Upper lobe of left lung (tissue), 6 donors: Measurements from ENCODE around the gene PCIF1. TPM values are rescaled to one million over a fixed set of nuclear protein-coding genes. Genes with fewer than 3 reads are reported as not detected.
"Not testable (repeated sequence)": the region's sequence is repeated elsewhere in the genome, so short reads cannot be mapped to it uniquely, and the experiment has no call there.

Experiments
- ATAC-seq, 2 donors: fragments of 200-7000 bp; cut with Tn5 transposase; one replicate each; pipeline ENCODE4 v1.9.1; 2022; ENCODE audit warnings: mild to moderate bottlenecking in 2 of 2, moderate library complexity in 2 of 2; ENCODE audit not compliant: low FRiP score in 2 of 2
- DNase-seq, 2 donors: peaks; one replicate each; pipeline ENCODE4 v3.0.0-alpha.2; 2019 to 2020
- H3K27ac ChIP-seq, 4 donors: fragments of 200-600 bp; sonication (generic); one replicate each; pipeline ENCODE4 v1.5.1; 2016 to 2019
- H3K27me3 ChIP-seq, 4 donors: fragments of 200-600 bp; sonication (generic); one replicate each; pipeline ENCODE4 v1.5.1; 2017 to 2019
- H3K36me3 ChIP-seq, 4 donors: fragments of 200-600 bp; sonication (generic); one replicate each; pipeline ENCODE4 v1.5.1; 2016 to 2019
- H3K4me1 ChIP-seq, 4 donors: fragments of 200-600 bp; sonication (generic); one replicate each; pipeline ENCODE4 v1.5.1; 2018 to 2019
- H3K4me3 ChIP-seq, 4 donors: fragments of 200-600 bp; sonication (generic); one replicate each; pipeline ENCODE4 v1.5.1; 2017 to 2019; ENCODE audit warnings: mild to moderate bottlenecking in 2 of 4, moderate library complexity in 1 of 4
- H3K9me3 ChIP-seq, 4 donors: fragments of 200-600 bp; sonication (generic); one replicate each; pipeline ENCODE4 v1.5.1; 2018 to 2019
- CTCF ChIP-seq, 6 experiments: fragments of 450-650 bp in 4 of 6; fragments of 200-600 bp in 2 of 6; sonication (generic) in 2 of 6; IDR thresholded peaks; one replicate each; pipeline ENCODE4 v1.5.1; 2016 to 2019; ENCODE audit warnings: antibody characterized with exemption in 6 of 6
- EP300 ChIP-seq, 4 donors: sonication (generic); formaldehyde crosslinking; IDR thresholded peaks; one replicate each; pipeline ENCODE4 v1.5.1; 2017; ENCODE audit warnings: antibody characterized with exemption in 4 of 4, control low read depth in 2 of 4
- POLR2A ChIP-seq, 4 donors: fragments of 450-650 bp; IDR thresholded peaks; one replicate each; pipeline ENCODE4 v1.5.1; 2016 to 2017; ENCODE audit warnings: antibody characterized with exemption in 4 of 4, mild to moderate bottlenecking in 2 of 4
- POLR2AphosphoS5 ChIP-seq, 2 donors: sonication (generic); formaldehyde crosslinking; IDR thresholded peaks; one replicate each; pipeline ENCODE4 v1.5.1; 2017; ENCODE audit warnings: antibody characterized with exemption in 2 of 2
- WGBS, 2 donors: methylation state at CpG; one replicate each; pipeline ENCODE4 v1.1.5; 2017 to 2018; 5-methylcytosine and 5-hydroxymethylcytosine counted together
- total RNA-seq, 6 donors: library from RNA; depleted of rRNA in 4 of 6; stranded (reverse); fragments of >200 nt in 4 of 6; gene quantifications; one replicate each; pipeline versions ENCODE4 v1.1.0 to v1.2.1, GENCODE V29; 2016 to 2021
- donor health status: DM: no; HTN: no; CAD: no; lungs with moderate emphysema.
- donor health status: DM: no; HTN: yes; CAD: no; lungs with severe emphysema.

The PCIF1 gene
- total RNA-seq, 6 donors from 2014 or later, result 41.7 to 59.7 (median 47.1) TPM

DNA sequence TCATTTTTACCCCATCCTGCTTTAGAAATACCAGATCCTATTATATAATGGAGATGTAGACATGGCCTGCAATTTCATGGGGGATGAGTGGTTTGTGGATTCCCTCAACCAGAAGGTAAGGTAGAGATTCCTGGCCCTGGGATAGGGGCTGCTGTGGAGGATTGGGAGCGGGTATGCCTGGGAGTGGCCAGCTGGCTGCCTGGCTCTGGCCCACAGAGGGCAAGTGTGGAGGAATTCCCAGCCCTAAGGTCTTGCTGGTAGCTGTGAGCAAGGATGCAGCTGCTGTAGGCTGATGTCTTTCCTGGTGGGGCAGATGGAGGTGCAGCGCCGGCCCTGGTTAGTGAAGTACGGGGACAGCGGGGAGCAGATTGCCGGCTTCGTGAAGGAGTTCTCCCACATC, 36.8 kb upstream of the PCIF1 start:
- 94 to 98% methylated on average over 7 of the region's 7 CpGs for WGBS, 2 donors
- TF ChIP-seq POLR2A (IDR thresholded peaks at IDR 0.05), result no peak
- H3K4me1 ChIP-seq, result peaks cover 6 to 9% (median 6%) of the 10 kb centered on the region in 4 donors
- H3K4me3 ChIP-seq, result no peak overlapping the region
- H3K36me3 ChIP-seq, result peaks cover 22 to 84% (median 62%) of the 10 kb centered on the region in 4 donors
- no peaks in the 10 kb centered on the region for H3K27me3 ChIP-seq
- no peak for ATAC-seq
- H3K27ac ChIP-seq, result no peak overlapping the region
- no peak for DNase-seq
- no peaks in the 10 kb centered on the region for H3K9me3 ChIP-seq

DNA sequence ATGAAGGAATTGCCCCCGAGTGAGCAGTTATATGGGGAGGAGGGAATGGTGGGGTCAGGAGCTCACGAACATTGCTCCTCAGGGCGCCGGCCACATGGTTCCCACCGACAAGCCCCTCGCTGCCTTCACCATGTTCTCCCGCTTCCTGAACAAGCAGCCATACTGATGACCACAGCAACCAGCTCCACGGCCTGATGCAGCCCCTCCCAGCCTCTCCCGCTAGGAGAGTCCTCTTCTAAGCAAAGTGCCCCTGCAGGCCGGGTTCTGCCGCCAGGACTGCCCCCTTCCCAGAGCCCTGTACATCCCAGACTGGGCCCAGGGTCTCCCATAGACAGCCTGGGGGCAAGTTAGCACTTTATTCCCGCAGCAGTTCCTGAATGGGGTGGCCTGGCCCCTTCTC, 36.2 kb upstream of the PCIF1 start:
- H3K4me3 ChIP-seq, result no peak overlapping the region
- H3K4me1 ChIP-seq, result peaks cover 0 to 3% (median under 1%) of the 10 kb centered on the region in 4 donors
- DNase-seq (no peak), ATAC-seq (no peak)
- H3K36me3 ChIP-seq, result peaks cover 22 to 79% (median 59%) of the 10 kb centered on the region in 4 donors
- no peak overlapping the region for H3K27ac ChIP-seq
- 83 to 85% methylated on average over 8 to 12 of the region's 12 CpGs for WGBS, 2 donors
- H3K9me3 ChIP-seq, result no peaks in the 10 kb centered on the region
- no peak for TF ChIP-seq POLR2AphosphoS5 (IDR thresholded peaks at IDR 0.05)
- TF ChIP-seq EP300 (IDR thresholded peaks at IDR 0.05), result no peak
- no peak for TF ChIP-seq POLR2A (IDR thresholded peaks at IDR 0.05)
- TF ChIP-seq CTCF (IDR thresholded peaks at IDR 0.05), result no peak
- no peaks in the 10 kb centered on the region for H3K27me3 ChIP-seq

DNA sequence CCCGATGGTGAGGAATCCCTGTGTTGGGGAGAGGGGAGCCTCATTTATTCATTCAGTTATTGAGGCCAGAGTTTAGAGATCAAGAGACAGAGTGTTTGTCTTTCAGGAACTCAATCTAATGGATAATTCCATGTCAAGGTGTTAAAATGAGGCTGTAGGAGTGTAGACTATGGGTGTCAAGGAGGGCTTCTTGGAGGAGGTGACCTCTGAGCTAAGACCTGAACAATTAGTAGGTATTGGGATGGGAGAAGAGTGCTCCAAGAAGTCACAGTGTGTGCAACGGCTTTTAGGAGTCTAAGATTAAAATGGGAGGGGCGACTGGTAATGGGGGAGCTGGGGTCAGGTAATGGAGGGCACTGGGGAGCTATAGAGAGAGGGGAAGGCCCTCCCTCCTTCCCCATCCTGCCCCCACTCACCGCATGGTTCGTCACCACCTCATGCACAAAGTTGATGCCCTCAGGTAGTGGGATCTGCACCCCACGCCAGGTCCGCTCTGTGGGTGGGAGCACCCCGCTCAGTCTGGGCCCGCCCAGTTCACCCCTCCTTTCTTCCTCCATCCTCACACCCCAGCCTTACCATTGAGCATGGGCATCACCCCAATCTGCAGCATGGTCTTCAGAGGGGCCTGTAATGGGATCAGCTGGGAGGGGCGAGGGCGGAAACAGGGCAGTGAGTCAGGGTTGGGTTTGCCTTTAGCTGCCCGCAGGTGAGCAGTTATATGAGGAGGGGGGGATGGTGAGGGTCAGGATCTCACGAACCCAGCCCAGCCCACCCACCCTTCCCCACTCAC, 35.2 kb upstream of the PCIF1 start:
- WGBS, 2 donors, result 83 to 96% methylated on average over 8 to 13 of the region's 13 CpGs
- no peak for ATAC-seq

GRCh38 chr20:45901332-45901731, 33.2 kb upstream of the PCIF1 start:
- H3K9me3 ChIP-seq, H3K4me1 ChIP-seq, H3K4me3 ChIP-seq, ATAC-seq, H3K27ac ChIP-seq, H3K27me3 ChIP-seq, DNase-seq: not testable (repeated sequence)
- H3K36me3 ChIP-seq, result peaks cover 11 to 64% (median 31%) of the 10 kb centered on the region in 4 donors
- WGBS, 2 donors, result 92 to 95% methylated on average over 6 of the region's 6 CpGs

More for the DNA sequence above, 35.2 kb upstream of the PCIF1 start:
- no peak overlapping the region for H3K4me3 ChIP-seq
- no peaks in the 10 kb centered on the region for H3K27me3 ChIP-seq
- H3K4me1 ChIP-seq, result no peaks in the 10 kb centered on the region
- DNase-seq, result no peak
- TF ChIP-seq POLR2AphosphoS5 (IDR thresholded peaks at IDR 0.05) (no peak), POLR2A (IDR thresholded peaks at IDR 0.05) (peak in 1 of 4 donors; percentile 6), CTCF (IDR thresholded peaks at IDR 0.05) (no peak), EP300 (IDR thresholded peaks at IDR 0.05) (no peak)
- H3K27ac ChIP-seq, result no peak overlapping the region
- no peaks in the 10 kb centered on the region for H3K9me3 ChIP-seq
- peaks cover 17 to 71% (median 52%) of the 10 kb centered on the region in 4 donors for H3K36me3 ChIP-seq

GRCh38 chr20:45902199-45902701, 32.2 kb upstream of the PCIF1 start:
- ATAC-seq (no peak), DNase-seq (no peak)
- no peaks in the 10 kb centered on the region for H3K4me1 ChIP-seq
- TF ChIP-seq EP300 (IDR thresholded peaks at IDR 0.05) (no peak), POLR2AphosphoS5 (IDR thresholded peaks at IDR 0.05) (no peak), CTCF (IDR thresholded peaks at IDR 0.05) (no peak), POLR2A (IDR thresholded peaks at IDR 0.05) (no peak)
- WGBS, 2 donors, result 92 to 97% methylated on average over 10 to 14 of the region's 14 CpGs
- no peaks in the 10 kb centered on the region for H3K27me3 ChIP-seq
- H3K27ac ChIP-seq, result no peak overlapping the region
- H3K9me3 ChIP-seq, result no peaks in the 10 kb centered on the region
- H3K36me3 ChIP-seq, result peaks cover 5 to 55% (median 22%) of the 10 kb centered on the region in 4 donors
- H3K4me3 ChIP-seq, result no peak overlapping the region
